WTC11 (cell line): ENCODE results near the gene FAM78B. TPM values are rescaled to one million over a fixed set of nuclear protein-coding genes. Genes with fewer than 3 reads are reported as not detected.

ENCODE experiments used
- ATAC-seq: fragments of 200-7000 bp; cut with Tn5 transposase; 2 replicates; pipeline ENCODE4 v1.10.0; 2021; ENCODE audit warnings: mild to moderate bottlenecking, moderate library complexity
- CTCF ChIA-PET: fragments of 300-600 bp; sonication (Branson Sonifier 250); formaldehyde crosslinking; loops from one replicate; lab custom pipeline; 2021; ENCODE audit warnings: antibody characterized with exemption; lab: Charles Lee
- POLR2A ChIA-PET: fragments of 350-600 bp; sonication (Branson Sonifier 250); formaldehyde crosslinking; loops from one replicate; lab custom pipeline; 2021; ENCODE audit warnings: antibody characterized with exemption; lab: Charles Lee
- DNase-seq: peaks from one replicate; pipeline ENCODE4 v3.0.0; 2021; ENCODE audit warnings: low spot score
- H3K27ac Mint-ChIP-seq: 2 replicates; pipeline ENCODE4 v1.8.0; 2021; ENCODE audit warnings: mixed read lengths
- H3K27me3 Mint-ChIP-seq: 2 replicates; pipeline ENCODE4 v1.8.0; 2021; ENCODE audit warnings: low read depth, mild to moderate bottlenecking, moderate library complexity, mixed read lengths
- H3K36me3 Mint-ChIP-seq: 2 replicates; pipeline ENCODE4 v1.8.0; 2021; ENCODE audit warnings: mixed read lengths
- H3K4me1 Mint-ChIP-seq: 2 replicates; pipeline ENCODE4 v1.8.0; 2022; ENCODE audit warnings: mixed read lengths
- H3K4me3 Mint-ChIP-seq: 2 replicates; pipeline ENCODE4 v1.8.0; 2021; ENCODE audit warnings: mild to moderate bottlenecking, moderate library complexity, mixed read lengths
- H3K9me3 Mint-ChIP-seq: 2 replicates; pipeline ENCODE4 v1.8.0; 2021; ENCODE audit warnings: mixed read lengths
- EMX1 ChIP-seq: fragments of 250-450 bp; sonication (Bioruptor Pico); IDR thresholded peaks from 2 replicates; pipeline ENCODE4 v1.8.0; 2021; ENCODE audit warnings: mild to moderate bottlenecking
- FOXP1 ChIP-seq: sonication (generic); formaldehyde crosslinking; IDR thresholded peaks from 2 replicates; pipeline ENCODE4 v1.8.0; 2022; ENCODE audit warnings: missing genetic modification reagents, mild to moderate bottlenecking, moderate library complexity, borderline replicate concordance
- GTF2I ChIP-seq: fragments of 250-450 bp; sonication (Bioruptor Pico); conservative IDR thresholded peaks from 2 replicates; pipeline ENCODE4 v1.4.0; 2021; ENCODE audit warnings: mild to moderate bottlenecking
- IRF2 ChIP-seq: sonication (generic); formaldehyde crosslinking; IDR thresholded peaks from 2 replicates; pipeline ENCODE4 v1.8.0; 2022; ENCODE audit warnings: low read depth, missing genetic modification reagents, borderline replicate concordance
- JUN ChIP-seq: sonication (generic); formaldehyde crosslinking; IDR thresholded peaks from 2 replicates; pipeline ENCODE4 v1.8.0; 2023; ENCODE audit warnings: mild to moderate bottlenecking, missing genetic modification reagents
- KAT7 ChIP-seq: sonication (generic); formaldehyde crosslinking; IDR thresholded peaks from 2 replicates; pipeline ENCODE4 v1.8.1; 2023; ENCODE audit warnings: missing genetic modification reagents, mild to moderate bottlenecking, borderline replicate concordance
- NFE2L1 ChIP-seq: sonication (generic); formaldehyde crosslinking; IDR thresholded peaks from 2 replicates; pipeline ENCODE4 v1.8.1; 2023; ENCODE audit warnings: missing genetic modification reagents
- TP53 ChIP-seq: sonication (generic); formaldehyde crosslinking; IDR thresholded peaks from 2 replicates; pipeline ENCODE4 v1.8.1; 2023; ENCODE audit warnings: mild to moderate bottlenecking, missing genetic modification reagents
- ZNF396 ChIP-seq: fragments of 250-450 bp; sonication (Bioruptor Pico); IDR thresholded peaks from 2 replicates; pipeline ENCODE4 v1.8.0; 2021; ENCODE audit warnings: mild to moderate bottlenecking, moderate library complexity, borderline replicate concordance
- total RNA-seq: library from RNA; stranded (reverse); gene quantifications from 3 replicates; pipeline ENCODE4 v1.2.3, GENCODE V29; 2021
- TF ChIP-seq, protein P1 (sequence below): sonication (generic); formaldehyde crosslinking; IDR thresholded peaks from 2 replicates; pipeline ENCODE4 v1.8.1; 2022; ENCODE audit warnings: mild to moderate bottlenecking, moderate library complexity, missing genetic modification reagents
- TF ChIP-seq, protein P2 (sequence below): sonication (generic); formaldehyde crosslinking; IDR thresholded peaks from 2 replicates; pipeline ENCODE4 v1.8.1; 2022; ENCODE audit warnings: low read depth, missing genetic modification reagents, borderline replicate concordance
- TF ChIP-seq, protein P3 (sequence below): sonication (generic); formaldehyde crosslinking; IDR thresholded peaks from 2 replicates; pipeline ENCODE4 v1.8.0; 2023; ENCODE audit warnings: mild to moderate bottlenecking, missing genetic modification reagents
- TF ChIP-seq, protein P4 (sequence below): fragments of 250-450 bp; sonication (Bioruptor Pico); conservative IDR thresholded peaks from 2 replicates; pipeline ENCODE4 v1.9.0; 2021; ENCODE audit warnings: mild to moderate bottlenecking
- TF ChIP-seq, protein P5 (sequence below): sonication (generic); formaldehyde crosslinking; IDR thresholded peaks from 2 replicates; pipeline ENCODE4 v1.8.1; 2022; ENCODE audit warnings: low read depth, mild to moderate bottlenecking, moderate library complexity, missing genetic modification reagents, borderline replicate concordance
- TF ChIP-seq, protein P6 (sequence below): fragments of 250-450 bp; sonication (Bioruptor Pico); IDR thresholded peaks from 2 replicates; pipeline ENCODE4 v1.9.0; 2021; ENCODE audit warnings: mild to moderate bottlenecking
- TF ChIP-seq, protein P7 (sequence below): fragments of 250-450 bp; sonication (Bioruptor Pico); IDR thresholded peaks from 2 replicates; pipeline ENCODE4 v2.1.2; 2022; ENCODE audit warnings: mild to moderate bottlenecking, moderate library complexity
- TF ChIP-seq, protein P8 (sequence below): sonication (generic); formaldehyde crosslinking; conservative IDR thresholded peaks from 2 replicates; pipeline ENCODE4 v1.8.1; 2022; ENCODE audit warnings: mild to moderate bottlenecking, missing genetic modification reagents

The FAM78B gene
- total RNA-seq, 1 experiment from 2014 or later: 2.6 TPM

DNA sequence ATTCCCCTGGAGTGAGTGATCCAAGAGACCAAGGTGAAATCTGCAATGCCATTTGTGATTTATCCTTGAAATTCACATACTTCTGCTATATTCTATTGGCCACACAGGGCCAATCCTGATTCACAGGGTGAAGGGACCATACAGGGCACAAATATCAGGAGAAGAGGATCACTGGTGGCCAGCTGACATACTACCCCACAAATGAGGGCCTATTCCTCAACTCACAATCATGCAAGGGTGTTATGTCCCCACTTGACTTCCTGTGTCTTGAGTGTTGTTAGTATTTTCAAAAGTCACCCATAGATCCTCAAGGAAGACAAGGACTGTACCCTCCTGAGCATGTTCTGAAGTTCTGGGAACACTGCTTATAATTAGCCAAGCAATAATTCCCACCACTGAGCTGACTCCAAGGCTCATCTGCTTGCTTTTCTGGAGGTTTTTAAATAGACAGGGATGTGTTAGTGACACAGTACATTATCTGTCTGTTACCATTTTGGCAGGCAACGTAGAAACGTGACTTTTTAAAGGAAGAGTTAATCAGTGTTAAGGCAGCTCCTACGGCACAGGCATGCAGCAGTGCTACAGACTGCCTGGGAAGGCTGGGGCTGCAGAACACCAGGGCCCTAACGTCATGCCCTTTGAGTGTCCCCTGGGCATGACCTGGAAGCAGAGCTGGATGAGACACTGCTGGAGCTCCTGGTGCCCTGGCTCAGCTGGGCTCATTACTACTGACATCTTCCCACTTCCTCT lies 137.4 kb downstream of the FAM78B start (continued):
- TF ChIP-seq, protein P1, sequence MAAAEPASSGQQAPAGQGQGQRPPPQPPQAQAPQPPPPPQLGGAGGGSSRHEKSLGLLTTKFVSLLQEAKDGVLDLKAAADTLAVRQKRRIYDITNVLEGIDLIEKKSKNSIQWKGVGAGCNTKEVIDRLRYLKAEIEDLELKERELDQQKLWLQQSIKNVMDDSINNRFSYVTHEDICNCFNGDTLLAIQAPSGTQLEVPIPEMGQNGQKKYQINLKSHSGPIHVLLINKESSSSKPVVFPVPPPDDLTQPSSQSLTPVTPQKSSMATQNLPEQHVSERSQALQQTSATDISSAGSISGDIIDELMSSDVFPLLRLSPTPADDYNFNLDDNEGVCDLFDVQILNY (CRISPR knock-in tag): no peak
- TF ChIP-seq NFE2L1 (CRISPR knock-in tag): no peak
- TF ChIP-seq, protein P2, sequence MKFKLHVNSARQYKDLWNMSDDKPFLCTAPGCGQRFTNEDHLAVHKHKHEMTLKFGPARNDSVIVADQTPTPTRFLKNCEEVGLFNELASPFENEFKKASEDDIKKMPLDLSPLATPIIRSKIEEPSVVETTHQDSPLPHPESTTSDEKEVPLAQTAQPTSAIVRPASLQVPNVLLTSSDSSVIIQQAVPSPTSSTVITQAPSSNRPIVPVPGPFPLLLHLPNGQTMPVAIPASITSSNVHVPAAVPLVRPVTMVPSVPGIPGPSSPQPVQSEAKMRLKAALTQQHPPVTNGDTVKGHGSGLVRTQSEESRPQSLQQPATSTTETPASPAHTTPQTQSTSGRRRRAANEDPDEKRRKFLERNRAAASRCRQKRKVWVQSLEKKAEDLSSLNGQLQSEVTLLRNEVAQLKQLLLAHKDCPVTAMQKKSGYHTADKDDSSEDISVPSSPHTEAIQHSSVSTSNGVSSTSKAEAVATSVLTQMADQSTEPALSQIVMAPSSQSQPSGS (CRISPR knock-in tag): no peak
- TF ChIP-seq, protein P3, sequence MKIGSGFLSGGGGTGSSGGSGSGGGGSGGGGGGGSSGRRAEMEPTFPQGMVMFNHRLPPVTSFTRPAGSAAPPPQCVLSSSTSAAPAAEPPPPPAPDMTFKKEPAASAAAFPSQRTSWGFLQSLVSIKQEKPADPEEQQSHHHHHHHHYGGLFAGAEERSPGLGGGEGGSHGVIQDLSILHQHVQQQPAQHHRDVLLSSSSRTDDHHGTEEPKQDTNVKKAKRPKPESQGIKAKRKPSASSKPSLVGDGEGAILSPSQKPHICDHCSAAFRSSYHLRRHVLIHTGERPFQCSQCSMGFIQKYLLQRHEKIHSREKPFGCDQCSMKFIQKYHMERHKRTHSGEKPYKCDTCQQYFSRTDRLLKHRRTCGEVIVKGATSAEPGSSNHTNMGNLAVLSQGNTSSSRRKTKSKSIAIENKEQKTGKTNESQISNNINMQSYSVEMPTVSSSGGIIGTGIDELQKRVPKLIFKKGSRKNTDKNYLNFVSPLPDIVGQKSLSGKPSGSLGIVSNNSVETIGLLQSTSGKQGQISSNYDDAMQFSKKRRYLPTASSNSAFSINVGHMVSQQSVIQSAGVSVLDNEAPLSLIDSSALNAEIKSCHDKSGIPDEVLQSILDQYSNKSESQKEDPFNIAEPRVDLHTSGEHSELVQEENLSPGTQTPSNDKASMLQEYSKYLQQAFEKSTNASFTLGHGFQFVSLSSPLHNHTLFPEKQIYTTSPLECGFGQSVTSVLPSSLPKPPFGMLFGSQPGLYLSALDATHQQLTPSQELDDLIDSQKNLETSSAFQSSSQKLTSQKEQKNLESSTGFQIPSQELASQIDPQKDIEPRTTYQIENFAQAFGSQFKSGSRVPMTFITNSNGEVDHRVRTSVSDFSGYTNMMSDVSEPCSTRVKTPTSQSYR (CRISPR knock-in tag): no peak
- TF ChIP-seq, protein P4, sequence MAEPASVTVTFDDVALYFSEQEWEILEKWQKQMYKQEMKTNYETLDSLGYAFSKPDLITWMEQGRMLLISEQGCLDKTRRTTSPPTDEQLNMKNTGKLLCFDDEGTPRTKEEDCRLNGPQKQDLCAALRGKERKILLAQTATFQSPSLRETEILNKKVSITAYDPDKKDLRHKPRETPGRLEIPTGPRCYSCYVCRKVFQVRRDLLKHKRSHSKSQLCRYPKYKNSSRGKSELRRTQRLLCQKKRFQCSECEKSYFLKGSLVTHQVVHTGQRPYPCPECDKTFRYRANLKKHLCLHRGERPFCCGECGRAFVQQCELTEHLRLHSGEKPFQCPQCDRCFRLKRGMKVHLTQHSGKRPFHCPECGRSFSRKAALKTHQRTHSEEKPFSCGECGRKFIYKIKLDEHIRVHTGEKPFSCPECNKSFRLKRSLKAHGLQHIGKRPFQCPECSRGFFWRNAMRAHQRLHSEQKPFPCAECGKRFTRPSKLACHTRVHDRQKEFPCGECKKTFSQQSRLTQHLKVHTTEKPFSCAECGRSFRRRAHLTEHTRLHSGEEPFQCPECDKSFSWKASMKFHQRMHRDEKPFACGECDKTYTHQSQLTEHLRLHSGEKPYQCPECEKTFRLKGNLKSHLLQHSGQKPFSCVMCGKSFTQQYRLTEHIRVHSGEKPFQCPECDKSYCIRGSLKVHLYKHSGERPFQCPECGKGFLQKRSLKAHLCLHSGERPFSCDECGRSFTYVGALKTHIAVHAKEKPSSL (CRISPR knock-in tag): no peak
- TF ChIP-seq TP53 (CRISPR knock-in tag): no peak

DNA sequence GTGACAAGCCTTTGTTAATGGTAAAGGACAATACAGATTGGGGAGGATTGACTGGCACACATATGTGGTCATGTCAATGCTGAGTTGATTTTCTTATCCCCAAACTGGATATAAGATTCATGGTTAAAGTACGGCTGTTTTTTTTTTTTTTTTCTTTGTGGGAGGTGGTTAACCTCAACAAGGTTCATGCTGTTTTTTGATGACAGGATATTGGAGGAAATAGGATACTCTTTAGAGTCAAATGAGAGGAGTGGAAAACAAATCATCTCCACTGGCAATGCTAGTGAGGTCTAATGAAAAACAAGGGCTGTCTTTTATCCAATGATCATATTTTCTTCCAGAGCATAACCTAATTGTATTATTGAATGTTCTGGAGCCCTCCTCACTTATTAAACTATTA lies 140.2 kb downstream of the FAM78B start:
- DNase-seq: no peak
- Mint-ChIP-seq H3K4me3 (no peak overlapping the region), H3K27me3 (no peaks in the 10 kb centered on the region), H3K36me3 (no peaks in the 10 kb centered on the region), H3K4me1 (0 out of 2 replicates have a peak, but pooled peaks cover 2% of the 10 kb centered on the region), H3K27ac (no peak overlapping the region), H3K9me3 (peaks cover 9% of the 10 kb centered on the region)
- POLR2A ChIA-PET: no interaction called here
- no peak for ATAC-seq
- CTCF ChIA-PET: no interaction called here
- TF ChIP-seq EMX1 (CRISPR knock-in tag) (no peak), JUN (CRISPR knock-in tag) (no peak), ZNF396 (CRISPR knock-in tag) (no peak), GTF2I (CRISPR knock-in tag) (no peak), IRF2 (no peak), KAT7 (CRISPR knock-in tag) (no peak), FOXP1 (CRISPR knock-in tag) (no peak)
- TF ChIP-seq, protein P1 (CRISPR knock-in tag): no peak
- TF ChIP-seq, protein P5, sequence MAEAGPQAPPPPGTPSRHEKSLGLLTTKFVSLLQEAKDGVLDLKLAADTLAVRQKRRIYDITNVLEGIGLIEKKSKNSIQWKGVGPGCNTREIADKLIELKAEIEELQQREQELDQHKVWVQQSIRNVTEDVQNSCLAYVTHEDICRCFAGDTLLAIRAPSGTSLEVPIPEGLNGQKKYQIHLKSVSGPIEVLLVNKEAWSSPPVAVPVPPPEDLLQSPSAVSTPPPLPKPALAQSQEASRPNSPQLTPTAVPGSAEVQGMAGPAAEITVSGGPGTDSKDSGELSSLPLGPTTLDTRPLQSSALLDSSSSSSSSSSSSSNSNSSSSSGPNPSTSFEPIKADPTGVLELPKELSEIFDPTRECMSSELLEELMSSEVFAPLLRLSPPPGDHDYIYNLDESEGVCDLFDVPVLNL (CRISPR knock-in tag): no peak
- TF ChIP-seq, protein P6, sequence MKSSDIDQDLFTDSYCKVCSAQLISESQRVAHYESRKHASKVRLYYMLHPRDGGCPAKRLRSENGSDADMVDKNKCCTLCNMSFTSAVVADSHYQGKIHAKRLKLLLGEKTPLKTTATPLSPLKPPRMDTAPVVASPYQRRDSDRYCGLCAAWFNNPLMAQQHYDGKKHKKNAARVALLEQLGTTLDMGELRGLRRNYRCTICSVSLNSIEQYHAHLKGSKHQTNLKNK (CRISPR knock-in tag): no peak
- TF ChIP-seq, protein P4 (CRISPR knock-in tag): no peak
- TF ChIP-seq, protein P7, sequence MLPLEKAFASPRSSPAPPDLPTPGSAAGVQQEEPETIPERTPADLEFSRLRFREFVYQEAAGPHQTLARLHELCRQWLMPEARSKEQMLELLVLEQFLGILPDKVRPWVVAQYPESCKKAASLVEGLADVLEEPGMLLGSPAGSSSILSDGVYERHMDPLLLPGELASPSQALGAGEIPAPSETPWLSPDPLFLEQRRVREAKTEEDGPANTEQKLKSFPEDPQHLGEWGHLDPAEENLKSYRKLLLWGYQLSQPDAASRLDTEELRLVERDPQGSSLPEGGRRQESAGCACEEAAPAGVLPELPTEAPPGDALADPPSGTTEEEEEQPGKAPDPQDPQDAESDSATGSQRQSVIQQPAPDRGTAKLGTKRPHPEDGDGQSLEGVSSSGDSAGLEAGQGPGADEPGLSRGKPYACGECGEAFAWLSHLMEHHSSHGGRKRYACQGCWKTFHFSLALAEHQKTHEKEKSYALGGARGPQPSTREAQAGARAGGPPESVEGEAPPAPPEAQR: no peak
- TF ChIP-seq, protein P8, sequence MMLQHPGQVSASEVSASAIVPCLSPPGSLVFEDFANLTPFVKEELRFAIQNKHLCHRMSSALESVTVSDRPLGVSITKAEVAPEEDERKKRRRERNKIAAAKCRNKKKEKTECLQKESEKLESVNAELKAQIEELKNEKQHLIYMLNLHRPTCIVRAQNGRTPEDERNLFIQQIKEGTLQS (CRISPR knock-in tag): no peak
